HG03469 (cell line): ENCODE data around the gene NLGN2.
"Not testable (repeated sequence)": the region's sequence is repeated elsewhere in the genome, so short reads cannot be mapped to it uniquely, and the experiment has no call there.

Source experiments
- ATAC-seq: cut with Tn5 transposase; IDR thresholded peaks from one replicate; pipeline ENCODE4 v1.9.1; 2021; ENCODE audit warnings: mild to moderate bottlenecking, moderate library complexity, moderate number of reproducible peaks; ENCODE audit not compliant: unreplicated experiment

NLGN2 gene

DNA sequence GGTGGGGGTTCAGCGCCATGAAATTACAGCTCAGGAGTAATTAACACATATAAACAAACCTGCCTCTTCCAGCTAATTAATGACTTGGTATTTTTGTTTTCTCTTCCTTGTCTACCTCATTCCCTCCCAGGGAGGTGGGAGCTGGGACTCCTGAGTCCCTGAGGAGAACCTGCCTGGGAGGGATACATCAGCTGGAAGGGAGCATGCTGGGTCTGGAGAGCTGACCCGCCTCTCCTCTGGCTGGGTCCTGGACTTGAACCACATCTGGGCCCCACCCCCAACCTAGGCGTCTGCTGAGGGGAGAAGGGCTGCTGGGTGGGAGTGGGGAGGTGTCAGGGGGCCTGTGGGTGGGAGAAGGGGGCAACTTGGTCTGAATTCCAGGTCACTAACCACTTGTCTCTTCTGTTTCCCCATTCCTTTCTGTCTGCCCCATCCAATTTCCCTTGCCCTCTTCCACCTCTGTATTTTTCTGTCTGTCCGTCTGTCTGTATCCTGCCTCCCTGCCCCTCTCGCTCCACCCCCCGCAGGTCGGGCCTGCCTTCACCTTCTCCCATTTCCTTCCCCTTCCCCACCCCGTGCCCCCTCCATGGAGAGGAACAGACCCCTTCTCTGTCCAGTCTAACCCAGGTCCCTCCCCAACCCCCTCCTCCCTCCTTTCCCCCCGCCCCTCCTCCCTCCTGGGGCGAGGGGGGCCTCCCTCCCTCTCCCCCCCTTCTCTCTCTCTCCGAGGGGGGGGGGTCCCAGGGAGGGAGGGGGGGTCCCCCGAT, at the start of gene NLGN2:
Gene NLGN2, plus strand, starts transcription at position 361 of the 767 bp plus-strand sequence. CDS start 411 bp downstream, outside the sequence.
- ATAC-seq = no peak

DNA sequence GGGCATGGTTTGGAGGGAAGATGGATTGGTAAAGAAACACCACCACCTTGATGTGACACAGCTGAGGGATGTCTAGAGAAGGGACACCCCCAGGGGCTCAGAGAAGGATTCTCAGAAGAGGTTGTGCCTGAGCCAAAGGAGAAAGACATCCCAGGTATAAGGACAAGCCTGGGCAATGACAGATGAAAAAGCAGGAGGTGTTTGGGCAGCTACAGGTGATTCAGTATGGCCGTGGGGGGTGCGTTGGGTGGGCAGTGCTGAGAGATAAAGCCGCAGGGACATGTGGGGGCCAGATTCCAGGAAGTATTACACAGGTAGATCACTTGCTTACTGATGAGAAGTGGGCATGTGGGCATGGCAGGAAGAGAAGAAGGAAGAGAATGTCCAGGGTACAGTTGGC, 45.7 kb upstream of the NLGN2 start:
- no peak for ATAC-seq

- no peak for ATAC-seq
Measured at GRCh38 chr17:7363311-7363710, 44.3 kb upstream of the NLGN2 start.

- not testable (repeated sequence) for ATAC-seq
Measured at GRCh38 chr17:7365963-7366362, 41.7 kb upstream of the NLGN2 start.

DNA sequence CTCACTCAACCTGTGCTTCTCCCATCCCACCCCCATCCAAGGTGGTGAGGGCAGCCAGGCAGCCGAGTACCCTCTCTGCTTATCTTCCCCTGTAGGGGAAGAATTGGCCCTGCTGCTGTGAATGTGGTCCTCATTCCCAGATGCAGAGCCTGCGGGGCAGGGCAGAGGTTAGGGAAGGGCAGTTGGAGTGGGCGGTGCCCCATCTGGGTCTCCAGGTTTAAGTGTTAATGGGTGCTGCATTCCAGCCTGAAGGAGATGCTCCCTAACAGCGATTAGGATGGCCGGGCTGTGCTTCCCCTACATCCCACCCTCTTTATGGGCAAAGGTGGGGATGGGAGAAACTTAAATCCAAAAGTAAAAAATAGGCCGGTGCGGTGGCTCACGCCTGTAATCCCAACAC, 40.6 kb upstream of the NLGN2 start:
- no peak for ATAC-seq

DNA sequence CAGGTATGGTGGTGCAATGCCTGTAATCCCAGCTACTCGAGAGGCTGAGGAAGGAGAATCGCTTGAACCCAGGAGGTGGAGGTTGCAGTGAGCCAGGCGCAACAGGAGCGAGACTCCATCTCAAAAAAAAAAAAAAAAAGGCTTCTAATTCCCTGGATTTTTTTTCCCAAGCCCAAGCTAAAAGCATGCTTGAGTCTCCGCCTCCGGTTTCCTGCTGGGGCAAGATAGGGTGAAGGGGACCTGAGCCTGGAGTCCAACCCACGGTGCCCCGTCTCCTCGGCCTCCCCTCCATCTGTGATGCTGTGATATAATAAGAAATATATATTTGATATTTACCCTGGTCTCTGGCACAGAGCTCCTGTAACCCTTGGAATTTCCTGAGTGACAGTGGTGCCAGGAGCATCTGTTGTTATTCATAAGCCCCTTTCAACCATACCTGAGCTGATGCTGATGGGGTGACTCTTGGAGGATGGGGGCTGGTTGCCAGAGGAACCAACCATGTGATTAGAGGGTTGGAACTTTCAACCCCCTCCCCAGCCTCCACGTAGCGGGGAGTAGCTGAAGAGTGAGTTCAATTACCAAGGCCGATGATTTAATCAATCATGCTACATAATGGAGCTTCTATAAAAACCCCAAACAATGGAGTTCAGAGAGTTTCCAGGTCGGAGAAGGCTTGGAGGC, 39.6 kb upstream of the NLGN2 start:
- no peak for ATAC-seq

GRCh38 chr17:7368599-7368994, 39.0 kb upstream of the NLGN2 start:
- ATAC-seq = not testable (repeated sequence)

DNA sequence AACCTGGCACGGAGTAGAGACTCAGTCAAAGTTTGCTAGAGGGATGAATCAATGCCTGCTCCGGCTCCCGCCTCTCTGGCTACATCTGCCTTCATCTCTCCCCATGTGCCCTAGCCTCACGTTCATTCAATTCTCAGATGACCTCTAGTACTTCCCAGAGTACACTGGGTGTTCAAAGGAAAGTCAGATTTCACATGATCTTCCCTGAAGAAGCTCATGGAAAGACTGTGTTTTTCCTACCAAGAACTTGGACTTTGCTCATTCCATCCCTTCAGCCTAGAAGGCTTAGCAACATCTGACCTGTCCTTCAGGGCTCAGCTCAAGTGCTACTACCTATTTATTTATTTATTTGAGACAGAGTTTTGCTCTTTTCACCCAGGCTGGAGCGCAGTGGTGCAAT, 37.8 kb upstream of the NLGN2 start:
- no peak for ATAC-seq

DNA sequence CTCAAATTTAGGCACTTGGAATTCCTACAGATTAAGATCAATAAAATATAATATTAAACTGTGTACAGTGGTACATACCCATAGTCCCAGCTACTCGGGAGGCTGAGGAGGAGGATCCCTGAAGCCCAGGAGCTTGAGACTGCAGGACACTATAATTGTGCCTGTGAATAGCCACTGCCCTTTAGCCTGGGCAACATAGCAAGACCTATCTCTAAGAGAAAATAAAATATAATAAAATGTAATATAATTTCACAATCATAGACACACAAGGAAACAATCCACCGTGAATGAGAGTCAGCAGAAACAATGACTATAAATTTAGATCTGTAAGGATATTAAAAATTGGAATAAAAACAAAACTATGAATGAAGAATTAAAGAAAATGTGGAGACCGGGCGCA, 36.8 kb upstream of the NLGN2 start:
- ATAC-seq = no peak

- no peak for ATAC-seq
Measured at GRCh38 chr17:7374353-7374752, 33.3 kb upstream of the NLGN2 start.

DNA sequence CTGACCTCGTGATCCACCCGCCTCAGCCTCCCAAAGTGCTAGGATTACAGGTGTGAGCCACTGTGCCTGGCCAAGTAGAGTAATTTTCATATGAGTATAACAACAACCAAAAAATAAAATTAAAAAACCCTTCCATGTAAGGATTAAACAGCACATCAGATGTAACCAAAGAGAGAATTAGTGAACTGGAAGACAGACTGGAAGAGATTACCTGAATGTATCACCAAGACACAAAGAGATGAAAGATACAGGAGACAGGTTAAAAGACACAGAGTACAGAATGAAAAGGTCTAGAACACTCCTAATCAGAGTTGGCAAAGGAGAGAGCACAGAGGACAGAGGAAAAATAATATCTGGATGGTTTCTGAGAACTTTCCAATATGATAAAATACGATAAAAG, 28.5 kb upstream of the NLGN2 start:
- no peak for ATAC-seq

DNA sequence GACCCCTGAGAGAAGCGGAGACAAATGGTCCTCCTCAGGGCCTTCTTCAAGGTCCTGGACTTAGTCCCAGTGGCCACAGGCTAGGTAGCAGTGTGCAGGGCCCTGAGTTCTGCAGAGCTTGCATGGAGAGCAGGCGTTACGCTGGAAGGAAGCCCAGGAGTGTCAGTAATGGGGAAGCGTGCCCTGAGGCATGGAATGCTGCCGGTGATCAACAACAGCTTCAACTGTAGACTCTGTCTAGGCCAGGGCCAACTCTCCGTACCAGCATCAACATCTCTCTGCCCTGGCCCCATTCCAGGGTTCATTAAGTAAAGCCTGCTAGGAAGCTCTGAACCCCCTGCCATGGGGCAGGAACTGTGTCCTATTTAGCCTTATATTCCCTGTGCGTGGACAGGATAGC, 27.3 kb upstream of the NLGN2 start:
- ATAC-seq = no peak

- no peak for ATAC-seq
Measured at GRCh38 chr17:7380855-7381683, 26.6 kb upstream of the NLGN2 start, which contains the start of gene TNK1. Gene TNK1 (plus strand): TSS chr17:7381089. CDS start chr17:7382927, 1,838 bp downstream.

- no peak for ATAC-seq
Measured at GRCh38 chr17:7382901-7383300, 24.7 kb upstream of the NLGN2 start.

GRCh38 chr17:7383371-7383741, 24.3 kb upstream of the NLGN2 start:
- ATAC-seq = no peak

DNA sequence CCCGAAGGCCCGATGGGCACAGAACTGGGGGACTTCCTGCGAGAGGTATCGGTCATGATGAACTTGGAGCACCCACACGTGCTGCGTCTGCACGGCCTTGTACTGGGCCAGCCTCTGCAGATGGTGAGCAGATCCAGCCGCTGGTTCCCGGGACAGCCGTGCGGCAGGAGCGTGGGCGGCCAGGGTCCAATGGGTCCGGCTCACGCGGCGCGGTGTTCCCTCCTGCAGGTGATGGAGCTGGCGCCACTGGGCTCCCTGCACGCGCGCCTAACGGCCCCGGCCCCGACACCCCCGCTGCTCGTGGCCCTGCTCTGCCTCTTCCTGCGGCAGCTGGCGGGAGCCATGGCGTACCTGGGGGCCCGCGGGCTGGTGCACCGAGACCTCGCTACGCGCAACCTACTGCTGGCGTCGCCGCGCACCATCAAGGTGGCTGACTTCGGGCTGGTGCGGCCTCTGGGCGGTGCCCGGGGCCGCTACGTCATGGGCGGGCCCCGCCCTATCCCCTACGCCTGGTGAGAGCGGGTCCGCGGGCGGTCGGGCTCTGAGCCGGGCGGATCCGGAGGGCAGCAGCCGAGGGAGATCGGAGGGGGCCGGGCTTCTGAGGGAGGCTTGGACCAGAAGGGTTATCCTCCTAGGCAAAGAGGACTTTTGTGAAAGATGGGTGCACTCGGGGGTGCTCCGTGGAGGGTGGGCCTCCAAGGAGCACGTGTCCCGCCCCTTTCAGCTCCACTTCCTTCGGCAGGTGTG, 23.7 kb upstream of the NLGN2 start:
- no peak for ATAC-seq

GRCh38 chr17:7384489-7385081, 23.1 kb upstream of the NLGN2 start:
- ATAC-seq = no peak

DNA sequence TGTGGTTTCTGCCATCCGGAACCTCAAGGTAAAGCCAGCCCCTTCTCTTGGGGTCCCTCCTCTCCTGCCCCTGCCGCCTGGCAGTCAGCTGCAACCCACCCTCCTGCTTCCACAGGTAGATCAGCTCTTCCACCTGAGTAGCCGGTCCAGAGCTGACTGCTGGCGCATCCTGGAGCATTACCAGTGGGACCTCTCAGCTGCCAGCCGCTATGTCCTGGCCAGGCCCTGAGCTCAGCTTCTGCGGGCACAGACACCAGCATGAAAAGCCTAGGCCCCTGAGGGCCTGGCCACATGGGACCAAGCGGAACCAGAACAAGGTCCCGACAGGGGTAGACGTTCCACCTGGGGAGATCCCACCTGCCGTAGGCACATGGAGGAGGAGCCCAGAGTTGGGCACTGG, 18.8 kb upstream of the NLGN2 start:
- no peak for ATAC-seq

- no peak for ATAC-seq
Measured at GRCh38 chr17:7389924-7390910, 17.4 kb upstream of the NLGN2 start.
